RWPE1 (cell line): ENCODE data around the gene CA12.
"Not testable (repeated sequence)": the region's sequence is repeated elsewhere in the genome, so short reads cannot be mapped to it uniquely, and the experiment has no call there.

Source experiments
- CTCF ChIA-PET: fragments of 350-600 bp; sonication (Branson Sonifier 250); formaldehyde crosslinking; extraction: SDS; loops from one replicate; lab custom pipeline; 2021; lab: Yijun Ruan, JAX
- POLR2A ChIA-PET: fragments of 400-600 bp; formaldehyde crosslinking; extraction: SDS; loops from one replicate; lab custom pipeline; 2020; ENCODE audit warnings: antibody characterized with exemption; ENCODE audit not compliant: low non-redundant PET; lab: Yijun Ruan, JAX
- DNase-seq: peaks from one replicate; pipeline ENCODE4 v3.0.0; 2012; ENCODE audit warnings: low spot score
- H3K27ac ChIP-seq: fragments of 450-650 bp; 2 replicates; pipeline ENCODE4 v1.5.1; 2017
- CTCF ChIP-seq: fragments of 450-650 bp; conservative IDR thresholded peaks from 2 replicates; pipeline ENCODE4 v1.5.1; 2017; ENCODE audit warnings: low read depth, mild to moderate bottlenecking

Gene CA12

GRCh38 chr15:63322541-63322940 is 59.1 kb downstream of the CA12 start:
- no peak for DNase-seq
- CTCF ChIA-PET = no interaction called here
- TF ChIP-seq CTCF = no peak
- H3K27ac ChIP-seq = no peak overlapping the region
- POLR2A ChIA-PET = no interaction called here

- POLR2A ChIA-PET = no interaction called here
- DNase-seq = no peak
- no peak overlapping the region for H3K27ac ChIP-seq
- CTCF ChIA-PET = no interaction called here
- no peak for TF ChIP-seq CTCF
Measured at GRCh38 chr15:63321462-63321861, 60.2 kb downstream of the CA12 start.

GRCh38 chr15:63320981-63321380 is 60.7 kb downstream of the CA12 start:
- CTCF ChIA-PET, DNase-seq, H3K27ac ChIP-seq, POLR2A ChIA-PET: not testable (repeated sequence)

- DNase-seq, CTCF ChIA-PET, H3K27ac ChIP-seq, POLR2A ChIA-PET: not testable (repeated sequence)
Measured at GRCh38 chr15:63320446-63320845, 61.2 kb downstream of the CA12 start.

GRCh38 chr15:63319065-63319464 is 62.6 kb downstream of the CA12 start:
- ChIA-PET CTCF (no interaction called here), POLR2A (no interaction called here)
- DNase-seq = no peak
- H3K27ac ChIP-seq = no peak overlapping the region
- TF ChIP-seq CTCF = no peak

- H3K27ac ChIP-seq = no peak overlapping the region
- DNase-seq = no peak
- CTCF ChIA-PET = no interaction called here
- POLR2A ChIA-PET = no interaction called here
- TF ChIP-seq CTCF = no peak
Measured at GRCh38 chr15:63318344-63318743, 63.3 kb downstream of the CA12 start.

- no peak for TF ChIP-seq CTCF
- POLR2A ChIA-PET = no interaction called here
- no peak overlapping the region for H3K27ac ChIP-seq
- no peak for DNase-seq
- CTCF ChIA-PET = no interaction called here
Measured at GRCh38 chr15:63314409-63314808, 67.2 kb downstream of the CA12 start.

- POLR2A ChIA-PET = no interaction called here
- CTCF ChIA-PET = no interaction called here
- no peak for DNase-seq
- H3K27ac ChIP-seq = no peak overlapping the region
- TF ChIP-seq CTCF = no peak
Measured at GRCh38 chr15:63313825-63314224, 67.8 kb downstream of the CA12 start.
